Gastrocnemius medialis (tissue), 4 donors: ENCODE measurements around the gene SPRED2.

Source experiments
- POLR2A ChIP-seq, 2 donors: fragments of 450-650 bp; IDR thresholded peaks; one replicate each; pipeline ENCODE4 v1.6.1; 2017; ENCODE audit warnings: antibody characterized with exemption in 2 of 2, mild to moderate bottlenecking in 2 of 2, moderate library complexity in 2 of 2
- TF ChIP-seq, protein P1 (sequence below), 5 experiments: fragments of 450-650 bp in 3 of 5; fragments of 200-600 bp in 2 of 5; sonication (generic) in 2 of 5; IDR thresholded peaks in 4 of 5; conservative IDR thresholded peaks in 1 of 5; 1 replicate in 4 of 5; 2 replicates in 1 of 5; pipeline ENCODE4 v1.5.1; 2016 to 2019; ENCODE audit warnings: antibody characterized with exemption in 5 of 5, mild to moderate bottlenecking in 3 of 5, moderate library complexity in 3 of 5

- no peak for TF ChIP-seq POLR2A (IDR thresholded peaks at IDR 0.05)
- TF ChIP-seq, protein P1, sequence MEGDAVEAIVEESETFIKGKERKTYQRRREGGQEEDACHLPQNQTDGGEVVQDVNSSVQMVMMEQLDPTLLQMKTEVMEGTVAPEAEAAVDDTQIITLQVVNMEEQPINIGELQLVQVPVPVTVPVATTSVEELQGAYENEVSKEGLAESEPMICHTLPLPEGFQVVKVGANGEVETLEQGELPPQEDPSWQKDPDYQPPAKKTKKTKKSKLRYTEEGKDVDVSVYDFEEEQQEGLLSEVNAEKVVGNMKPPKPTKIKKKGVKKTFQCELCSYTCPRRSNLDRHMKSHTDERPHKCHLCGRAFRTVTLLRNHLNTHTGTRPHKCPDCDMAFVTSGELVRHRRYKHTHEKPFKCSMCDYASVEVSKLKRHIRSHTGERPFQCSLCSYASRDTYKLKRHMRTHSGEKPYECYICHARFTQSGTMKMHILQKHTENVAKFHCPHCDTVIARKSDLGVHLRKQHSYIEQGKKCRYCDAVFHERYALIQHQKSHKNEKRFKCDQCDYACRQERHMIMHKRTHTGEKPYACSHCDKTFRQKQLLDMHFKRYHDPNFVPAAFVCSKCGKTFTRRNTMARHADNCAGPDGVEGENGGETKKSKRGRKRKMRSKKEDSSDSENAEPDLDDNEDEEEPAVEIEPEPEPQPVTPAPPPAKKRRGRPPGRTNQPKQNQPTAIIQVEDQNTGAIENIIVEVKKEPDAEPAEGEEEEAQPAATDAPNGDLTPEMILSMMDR (IDR thresholded peaks at IDR 0.05 in 4 of 5, conservative IDR thresholded peaks at IDR 0.05 in 1 of 5) = no peak
These were observed 17.3 kb downstream of the SPRED2 start for GRCh38 chr2:65415091-65415490.
